Stomach (tissue), 4 donors: Measurements from ENCODE around the gene MICAL3.

ENCODE experiments used
- CTCF ChIP-seq, 7 experiments: fragments of 450-650 bp in 4 of 7; fragments of 200-600 bp in 3 of 7; sonication (generic) in 3 of 7; IDR thresholded peaks; one replicate each; pipeline ENCODE4 v1.5.1; 2016 to 2019; ENCODE audit warnings: antibody characterized with exemption in 7 of 7, control low read depth in 2 of 7, mild to moderate bottlenecking in 1 of 7
- POLR2A ChIP-seq, 4 donors: fragments of 450-650 bp; IDR thresholded peaks; one replicate each; pipeline ENCODE4 v1.6.1; 2016; ENCODE audit warnings: antibody characterized with exemption in 4 of 4, control low read depth in 2 of 4, mild to moderate bottlenecking in 1 of 4, moderate library complexity in 1 of 4
- POLR2AphosphoS5 ChIP-seq, 3 donors: sonication (generic); formaldehyde crosslinking; IDR thresholded peaks; one replicate each; pipeline ENCODE4 v1.6.1; 2016; ENCODE audit warnings: antibody characterized with exemption in 3 of 3

GRCh38 chr22:17964643-17965042, 59.7 kb downstream of the MICAL3 start:
- TF ChIP-seq CTCF (IDR thresholded peaks at IDR 0.05) (no peak), POLR2AphosphoS5 (IDR thresholded peaks at IDR 0.05) (no peak), POLR2A (IDR thresholded peaks at IDR 0.05) (no peak)
